T1000 (cell line): ENCODE measurements around the gene RBM25.

Source experiments
- DNase-seq: peaks from one replicate; lab custom pipeline; 2025; ENCODE audit warnings: mixed read lengths; lab: John Stamatoyannopoulos, UW

RBM25 gene

GRCh38 chr14:73102806-73103497 lies 44.6 kb downstream of the RBM25 start:
- no peak for DNase-seq

GRCh38 chr14:73105050-73105449 lies 46.7 kb downstream of the RBM25 start:
- no peak for DNase-seq

- DNase-seq, result no peak
Measured at GRCh38 chr14:73105727-73106126, 47.4 kb downstream of the RBM25 start.

GRCh38 chr14:73116079-73116665 lies 57.8 kb downstream of the RBM25 start:
- DNase-seq, result no peak

- DNase-seq, result no peak
Measured at GRCh38 chr14:73124180-73124894, 66.0 kb downstream of the RBM25 start.

GRCh38 chr14:73125169-73125588 lies 66.8 kb downstream of the RBM25 start:
- no peak for DNase-seq

GRCh38 chr14:73125746-73126145 lies 67.4 kb downstream of the RBM25 start:
- DNase-seq, result no peak

- DNase-seq, result no peak
Measured at GRCh38 chr14:73133795-73134194, 75.5 kb downstream of the RBM25 start.

GRCh38 chr14:73136085-73136386 lies 77.7 kb downstream of the RBM25 start:
- DNase-seq, result no peak

- DNase-seq, result peak; percentile 90
Measured at GRCh38 chr14:73136387-73137225, 78.3 kb downstream of the RBM25 start, which contains the start of gene PSEN1. Gene PSEN1, plus strand, starts transcription at chr14:73136507. Its CDS starts 11,513 bp downstream, at chr14:73148020.

GRCh38 chr14:73140811-73141323 lies 82.5 kb downstream of the RBM25 start:
- DNase-seq, result no peak

- no peak for DNase-seq
Measured at GRCh38 chr14:73142216-73142615, 83.9 kb downstream of the RBM25 start.

GRCh38 chr14:73143003-73143402 lies 84.7 kb downstream of the RBM25 start:
- no peak for DNase-seq

- DNase-seq, result no peak
Measured at GRCh38 chr14:73143617-73144016, 85.3 kb downstream of the RBM25 start.

GRCh38 chr14:73145371-73145770 lies 87.0 kb downstream of the RBM25 start:
- no peak for DNase-seq

- no peak for DNase-seq
Measured at GRCh38 chr14:73146111-73146510, 87.8 kb downstream of the RBM25 start.

- no peak for DNase-seq
Measured at GRCh38 chr14:73149753-73150152, 91.4 kb downstream of the RBM25 start.

- no peak for DNase-seq
Measured at GRCh38 chr14:73153272-73153671, 94.9 kb downstream of the RBM25 start.

GRCh38 chr14:73162251-73162650 lies 103.9 kb downstream of the RBM25 start:
- no peak for DNase-seq

GRCh38 chr14:73166399-73166798 lies 108.1 kb downstream of the RBM25 start:
- DNase-seq, result no peak

GRCh38 chr14:73167727-73168126 lies 109.4 kb downstream of the RBM25 start:
- DNase-seq, result no peak

- DNase-seq, result no peak
Measured at GRCh38 chr14:73168274-73168673, 109.9 kb downstream of the RBM25 start.
